Activated naive CD4-positive, alpha-beta T cell (primary cell): ENCODE results near the gene CBX1.
A peak's percentile ranks its signal among the peaks of the same experiment; 100 is the strongest.

Experiments
- DNase-seq, 4 experiments: peaks; one replicate each; lab custom pipeline; 2025; lab: John Stamatoyannopoulos, UW

Gene CBX1

DNA sequence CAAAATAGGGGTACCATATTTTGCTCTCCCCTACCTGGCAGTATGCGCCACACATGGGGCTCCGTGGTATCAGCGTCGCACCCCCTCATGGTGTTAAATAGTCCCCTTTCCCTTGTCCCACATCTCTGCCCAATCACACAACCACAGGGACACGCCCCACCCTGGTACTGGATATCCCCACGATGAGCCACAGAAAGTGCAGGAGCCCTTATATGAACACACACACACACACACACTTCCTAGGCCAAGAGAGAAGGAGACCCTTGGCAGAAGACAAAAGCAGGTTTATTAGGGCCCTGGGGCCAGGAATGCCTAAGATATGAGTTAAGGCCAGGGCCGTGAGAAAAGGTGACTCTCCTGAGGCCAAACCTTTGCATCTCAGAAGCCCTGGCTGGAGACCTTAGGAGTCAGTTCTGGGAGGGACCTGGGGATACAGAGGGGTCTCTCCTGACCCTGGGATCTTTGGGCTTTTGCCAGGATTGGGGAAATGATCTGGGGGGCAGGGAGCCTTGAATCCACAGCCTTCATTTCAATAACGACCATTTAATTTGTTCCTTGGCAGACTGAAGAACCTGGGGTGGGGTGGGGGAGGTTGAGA is 75.3 kb downstream of the CBX1 start:
- no peak for DNase-seq

DNA sequence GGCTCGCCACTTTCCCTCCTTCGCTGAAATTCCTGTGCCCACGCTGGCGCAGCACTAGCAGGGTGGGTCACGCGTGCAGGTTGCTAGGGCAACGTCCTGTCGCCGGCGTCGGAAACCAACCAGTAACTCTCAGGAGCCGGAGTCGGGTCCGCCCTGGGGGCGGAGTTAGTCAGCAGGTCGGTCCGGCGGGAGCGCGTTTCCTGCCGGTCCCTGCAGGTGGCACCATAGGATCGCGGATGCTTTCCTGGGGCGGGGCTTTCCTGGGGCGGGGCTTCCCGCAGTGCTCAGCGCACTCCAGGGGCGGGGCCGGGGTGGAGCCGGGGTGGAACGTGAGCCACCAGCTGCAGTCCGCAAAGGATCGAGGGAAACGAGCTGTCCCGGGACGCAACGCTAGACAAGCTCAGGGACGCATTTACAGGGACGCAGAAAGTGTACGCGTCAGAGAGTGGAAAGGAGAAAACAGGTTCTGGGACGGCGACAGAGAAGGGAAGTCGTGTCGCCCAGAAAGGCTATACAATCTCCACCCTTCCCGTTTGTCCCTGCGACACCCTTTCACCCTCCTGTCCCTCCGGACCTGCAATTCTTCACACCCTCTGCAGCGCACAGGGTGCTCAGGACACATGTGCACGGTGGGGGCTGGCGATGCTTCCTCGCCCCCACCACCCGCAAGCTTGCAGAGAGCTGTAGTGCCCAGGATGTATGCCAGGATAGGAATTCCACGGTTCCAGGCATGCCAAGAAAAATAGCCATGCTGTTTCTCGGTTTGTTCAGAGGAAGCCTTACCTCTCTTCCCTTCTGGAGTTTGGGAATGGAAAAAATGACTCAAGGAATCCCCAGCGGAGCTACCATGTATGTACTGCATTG is 76.0 kb downstream of the CBX1 start:
- peak; percentile 97 to 98 (median 98) for DNase-seq

DNA sequence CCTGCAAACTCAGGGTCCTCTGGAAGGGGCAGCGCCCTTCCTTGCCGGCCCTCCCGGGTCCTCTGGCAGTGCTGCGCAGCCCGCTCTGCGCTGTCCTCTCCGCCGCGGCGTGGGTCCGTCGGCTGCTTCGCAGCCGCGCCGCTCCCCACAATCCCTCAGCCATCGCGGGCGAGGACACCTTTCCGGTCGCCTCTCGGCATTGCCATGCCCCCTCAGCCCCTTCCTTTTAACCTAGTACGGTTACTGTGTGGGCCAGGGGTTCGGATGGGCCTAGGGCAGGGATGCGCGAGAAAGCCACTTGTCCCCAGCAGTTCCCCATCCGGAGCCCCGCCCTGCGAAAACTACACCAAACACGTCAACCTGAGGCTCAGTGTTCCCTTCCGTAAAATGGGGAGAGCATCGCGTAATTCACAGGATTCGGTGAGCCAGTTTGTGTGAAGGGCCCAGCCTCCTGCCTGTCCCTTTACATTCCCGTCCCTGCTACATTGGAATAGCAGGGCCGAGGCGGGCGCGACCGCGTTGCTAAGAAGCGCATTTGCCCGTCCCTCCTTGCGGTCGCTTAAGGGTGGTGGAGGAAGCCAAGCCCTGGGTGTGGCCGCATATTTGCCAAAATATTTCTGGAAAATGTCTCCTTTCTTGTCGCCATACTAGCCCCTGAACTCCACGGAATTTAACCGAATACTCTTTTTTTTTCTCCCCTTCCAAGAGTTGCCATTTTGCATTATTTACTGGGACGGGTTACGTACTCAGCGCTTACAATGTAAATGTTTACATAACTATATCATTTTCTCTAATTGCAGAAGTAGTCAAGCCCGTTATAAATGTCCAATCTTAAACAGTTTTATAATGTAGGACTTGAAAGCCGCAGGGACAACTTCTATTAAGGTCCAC is 76.9 kb downstream of the CBX1 start:
- no peak for DNase-seq

DNA sequence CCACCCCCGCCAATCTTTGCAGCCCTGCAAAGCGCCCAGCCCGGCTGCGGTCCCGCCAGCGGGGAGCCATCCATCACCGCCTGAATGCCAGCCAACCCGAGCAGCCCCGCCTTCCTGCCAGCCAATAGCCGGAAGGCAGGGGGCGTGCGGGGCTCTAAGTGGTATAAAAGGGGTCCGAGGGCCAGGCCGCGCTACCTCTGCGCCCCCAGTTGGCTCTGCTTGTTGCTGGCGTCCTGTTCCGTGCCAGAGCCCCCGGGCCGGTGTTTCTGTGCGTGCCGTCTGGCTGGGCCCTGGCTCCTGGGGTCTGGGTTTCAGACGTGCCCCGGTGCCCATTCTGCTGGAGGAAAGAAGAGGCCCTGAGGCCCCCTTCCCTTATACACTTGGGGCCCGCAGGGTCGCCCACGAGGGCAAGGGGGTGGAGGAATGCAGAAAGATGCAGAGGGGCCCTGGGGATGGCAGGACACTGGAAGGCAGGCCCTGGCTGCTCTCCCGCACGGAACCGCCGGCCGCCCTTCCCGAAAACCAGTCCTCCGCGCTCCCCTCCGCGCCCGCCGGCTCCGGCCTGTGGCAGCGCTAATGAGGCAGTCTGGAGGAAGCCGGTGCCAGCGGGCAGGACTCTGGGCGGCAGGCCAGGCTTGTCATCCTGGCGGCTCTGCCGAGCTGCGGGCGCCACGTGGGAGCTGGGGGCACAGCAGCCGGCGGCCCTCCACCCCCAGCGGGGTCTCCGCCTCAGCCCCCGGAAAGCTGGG is 77.7 kb downstream of the CBX1 start:
- DNase-seq = no peak

DNA sequence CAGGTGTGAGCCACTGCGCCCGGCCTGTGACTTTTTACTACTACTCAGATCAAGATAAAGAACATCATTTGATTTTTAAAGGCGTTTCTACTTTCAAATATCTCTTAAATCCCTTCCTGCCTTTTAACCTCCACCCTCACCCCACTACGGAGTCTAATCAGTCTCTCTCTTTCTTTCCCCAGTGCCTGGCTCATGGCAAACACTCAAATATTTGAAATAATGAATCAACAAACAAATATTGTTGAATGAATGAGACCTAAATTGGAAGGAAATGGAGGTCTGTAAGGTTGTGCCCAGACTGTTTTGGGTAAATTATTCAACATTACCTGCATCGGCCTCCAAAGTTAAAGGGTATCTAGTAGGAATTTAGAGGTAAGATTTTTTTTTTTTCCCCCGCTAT is 78.4 kb downstream of the CBX1 start:
- no peak for DNase-seq

DNA sequence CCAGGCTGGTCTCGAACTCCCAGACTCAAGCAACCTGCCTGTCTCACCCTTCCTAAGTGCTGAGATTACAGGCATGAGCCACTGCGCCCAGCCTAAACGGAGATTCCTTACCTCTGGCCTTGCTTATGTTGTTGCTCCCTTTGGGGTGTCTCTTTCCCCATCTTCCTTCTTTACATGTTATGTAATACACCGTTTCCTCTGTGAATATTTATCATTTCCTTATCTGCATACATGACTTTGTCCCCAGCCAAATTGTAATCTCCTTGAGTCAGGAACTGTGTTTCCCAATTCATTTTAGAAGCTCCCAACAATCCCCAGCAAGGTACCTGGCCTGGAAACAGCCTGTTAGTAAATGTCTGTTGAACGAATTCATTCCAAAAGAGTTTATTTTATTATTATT is 79.3 kb downstream of the CBX1 start:
- no peak for DNase-seq
